Superior temporal gyrus (tissue), 1 donor: ENCODE data around the gene BBC3.

ENCODE experiments used
- DNase-seq: peaks from one replicate; pipeline ENCODE4 v3.0.0-alpha.2; 2016; ENCODE audit errors: extremely low spot score

The BBC3 gene

DNA sequence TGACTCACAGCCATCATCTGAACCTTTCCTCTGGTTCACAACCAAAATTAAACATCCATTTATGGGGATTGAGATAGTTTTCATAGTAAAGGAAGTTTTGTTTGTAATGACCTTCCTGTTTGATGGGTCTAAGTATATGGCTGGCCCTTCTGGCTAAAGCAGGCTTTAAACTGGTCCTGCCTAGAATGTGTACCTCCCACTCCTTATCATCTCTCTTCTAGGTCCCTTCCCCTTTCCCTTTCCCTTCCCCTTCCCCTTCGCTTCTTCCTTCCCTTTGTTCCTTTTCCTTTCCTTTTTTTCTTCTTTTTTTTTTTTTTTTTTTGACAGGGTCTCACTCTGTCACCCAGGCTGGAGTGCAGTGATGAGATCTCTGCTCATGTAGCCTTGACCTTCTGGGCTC lies 35.6 kb downstream of the BBC3 start:
- no peak for DNase-seq

DNA sequence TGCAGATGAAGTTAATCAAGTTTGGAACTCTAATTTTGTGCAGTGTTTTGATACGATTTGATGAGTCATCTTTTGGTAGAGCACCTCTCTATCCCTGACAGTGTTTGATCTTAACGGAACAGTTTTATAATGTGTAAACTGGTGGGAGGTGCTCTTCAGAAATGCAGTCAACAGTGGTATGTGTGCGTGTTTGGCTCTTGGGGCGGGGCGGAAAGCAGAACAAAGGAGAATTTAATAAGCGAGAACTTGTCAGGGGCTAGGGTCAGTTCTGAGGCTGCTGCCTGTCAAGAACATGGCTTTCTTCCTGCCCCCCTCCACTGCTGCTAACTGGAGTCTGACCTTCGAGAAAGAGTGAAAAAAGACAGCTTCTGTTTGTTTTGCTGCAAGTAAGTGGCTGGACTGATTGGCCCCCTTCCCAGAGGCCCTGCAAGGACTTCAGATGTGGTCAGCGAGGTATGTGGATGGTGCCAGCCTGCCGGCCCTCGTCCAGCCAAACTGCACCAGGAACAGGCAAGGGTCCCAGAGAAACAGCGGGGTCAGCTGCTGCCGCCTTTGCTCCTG lies 40.8 kb downstream of the BBC3 start:
- no peak for DNase-seq

DNA sequence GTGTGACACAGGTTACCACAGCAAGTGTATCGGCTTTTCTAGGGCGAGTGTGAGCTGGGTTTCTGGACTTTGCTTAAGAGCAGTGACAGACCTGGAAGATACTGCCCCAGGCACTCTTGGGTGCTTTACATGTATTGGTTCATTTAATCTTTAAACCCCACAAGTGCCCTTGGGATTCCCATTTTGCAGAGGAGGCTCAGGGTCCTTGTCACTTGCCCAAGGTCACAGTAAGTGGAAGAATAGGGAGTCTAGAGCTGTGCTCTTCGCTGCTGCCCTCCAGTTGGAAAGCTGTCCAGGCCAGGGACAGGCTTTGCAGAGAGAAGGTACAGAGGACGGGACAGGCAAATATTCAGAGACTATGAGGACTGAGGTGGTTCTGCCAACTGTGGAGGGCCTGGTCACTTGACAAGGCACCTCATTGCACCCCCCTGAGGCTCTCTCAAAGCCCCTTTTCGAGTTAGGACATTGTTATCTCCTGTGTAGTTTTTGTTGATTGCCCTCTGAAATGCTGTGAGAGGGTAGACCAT lies 42.4 kb downstream of the BBC3 start:
- DNase-seq = no peak

DNA sequence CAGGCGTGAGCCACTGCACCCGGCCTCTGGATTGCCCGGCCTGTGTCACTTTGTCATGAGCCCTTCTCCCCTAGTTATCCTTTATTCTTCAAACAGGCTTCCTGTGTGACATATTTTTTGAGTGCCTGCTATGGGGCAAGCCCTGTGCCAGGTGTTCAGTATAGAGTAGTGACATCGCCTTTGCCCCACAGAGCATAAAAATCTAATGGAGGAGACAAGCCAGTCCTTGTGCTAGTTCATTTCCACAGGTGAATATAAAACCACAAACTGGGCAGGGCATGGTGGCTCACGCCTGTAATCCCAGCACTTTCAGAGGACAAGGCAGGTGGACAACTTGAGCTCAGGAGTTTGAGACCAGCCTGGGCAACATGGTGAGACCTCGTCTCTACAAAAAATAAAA lies 43.2 kb downstream of the BBC3 start:
- DNase-seq = no peak

DNA sequence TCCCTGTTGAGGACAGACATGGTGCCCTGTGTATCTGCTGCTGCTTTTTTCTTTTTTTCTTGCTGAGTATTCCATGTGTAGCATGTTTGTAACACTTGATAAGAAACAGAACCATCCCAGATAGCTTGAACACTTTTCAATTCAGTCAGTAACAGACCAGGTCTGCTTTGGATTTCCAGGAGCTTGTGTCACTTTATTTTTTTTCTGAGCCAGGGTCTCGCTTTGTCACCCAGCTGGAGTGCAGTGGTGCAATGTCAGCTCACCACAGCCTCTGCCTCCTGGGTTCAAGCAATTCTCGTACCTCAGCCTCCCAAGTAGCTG lies 43.7 kb downstream of the BBC3 start:
- no peak for DNase-seq

DNA sequence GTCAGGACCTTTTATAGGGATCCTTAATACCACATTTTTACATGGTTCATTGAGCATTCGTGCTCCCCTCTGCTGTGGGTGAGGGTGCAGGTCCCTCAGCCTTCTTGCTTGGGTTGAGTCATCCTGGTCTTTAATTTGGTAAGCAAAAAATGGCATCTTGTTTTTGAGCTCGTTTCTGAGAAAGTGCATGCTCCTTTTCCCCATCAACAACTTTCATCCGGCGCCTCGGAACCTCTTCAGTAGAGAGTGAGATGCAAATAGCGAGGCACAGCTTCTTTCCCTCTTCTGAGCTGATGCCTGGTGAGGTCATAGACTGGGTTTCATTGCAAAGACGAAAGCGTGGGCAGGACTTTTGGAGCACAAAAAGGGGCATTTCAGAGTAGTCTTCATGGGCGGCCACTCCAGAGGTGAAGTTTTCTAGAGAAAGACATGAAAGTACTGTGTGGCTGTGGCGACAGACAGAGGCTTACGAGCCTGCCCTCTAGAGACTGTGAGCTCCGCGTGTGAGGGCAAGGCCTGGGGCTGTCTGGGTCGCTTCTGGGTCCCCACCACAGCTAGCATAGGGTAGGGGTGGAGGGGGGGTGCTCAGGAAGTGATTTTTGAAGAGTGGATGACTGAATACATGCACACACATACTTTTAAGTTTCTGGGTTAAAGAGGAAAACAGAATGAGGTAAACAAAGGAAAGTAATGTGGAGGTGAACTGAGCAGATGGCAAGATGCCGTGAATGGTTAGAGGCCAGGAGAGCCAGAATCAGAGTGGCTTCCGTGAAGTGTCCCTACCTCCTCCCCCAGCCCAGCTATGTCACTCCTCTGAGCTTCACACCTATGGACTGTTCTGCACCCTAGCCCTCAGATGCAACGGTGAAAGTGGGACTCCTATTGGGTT lies 44.3 kb downstream of the BBC3 start:
- DNase-seq = no peak

DNA sequence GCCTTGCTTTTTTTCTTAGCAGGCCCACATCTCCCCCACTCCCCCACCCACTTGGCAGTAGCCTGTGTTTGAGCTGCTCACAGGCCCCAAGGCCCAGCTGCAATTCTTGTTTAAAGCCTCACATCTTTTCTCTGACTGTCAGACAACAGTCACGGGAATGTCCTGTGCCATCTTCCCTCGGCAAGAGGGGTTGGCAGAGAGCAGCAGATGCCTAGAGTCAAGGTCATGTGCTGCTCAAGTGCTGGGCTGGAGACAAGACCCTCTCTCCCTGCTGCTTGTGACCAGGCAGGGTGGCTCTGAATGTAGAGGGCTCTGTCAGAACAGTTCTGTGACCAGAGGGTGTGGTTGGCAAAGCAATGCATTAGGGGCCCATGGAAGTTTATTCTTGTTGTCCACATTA lies 47.4 kb downstream of the BBC3 start:
- no peak for DNase-seq

DNA sequence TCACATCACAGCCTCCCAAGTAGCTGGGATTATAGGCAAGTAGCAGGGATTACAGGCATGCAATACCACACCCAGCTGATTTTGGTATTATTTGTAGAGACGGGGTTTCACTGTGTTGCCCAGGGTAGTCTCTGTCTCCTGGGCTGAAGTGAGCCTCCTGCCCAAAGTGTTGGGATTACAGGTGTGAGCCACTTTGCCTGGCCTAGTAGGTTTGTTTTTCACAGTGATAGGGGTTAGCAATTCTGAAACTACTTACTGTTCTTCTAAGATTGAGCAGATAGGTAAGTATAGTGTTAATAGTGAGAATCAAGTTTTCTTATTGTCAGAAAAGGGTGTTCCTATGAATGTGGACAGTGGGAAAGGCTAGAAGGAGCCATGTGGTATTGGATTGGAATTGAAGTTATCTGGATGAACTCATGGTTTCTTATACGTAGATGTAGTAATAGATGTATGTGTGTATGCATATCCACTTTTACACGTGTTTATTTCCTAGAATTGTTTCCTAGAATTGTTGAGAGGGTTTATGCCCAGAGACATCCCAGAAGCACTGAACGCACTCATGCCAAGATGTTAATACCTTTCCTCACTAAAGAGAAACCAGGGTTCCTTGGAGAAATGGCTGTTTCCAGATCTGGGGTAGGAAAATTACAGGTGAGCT lies 51.2 kb downstream of the BBC3 start:
- no peak for DNase-seq

DNA sequence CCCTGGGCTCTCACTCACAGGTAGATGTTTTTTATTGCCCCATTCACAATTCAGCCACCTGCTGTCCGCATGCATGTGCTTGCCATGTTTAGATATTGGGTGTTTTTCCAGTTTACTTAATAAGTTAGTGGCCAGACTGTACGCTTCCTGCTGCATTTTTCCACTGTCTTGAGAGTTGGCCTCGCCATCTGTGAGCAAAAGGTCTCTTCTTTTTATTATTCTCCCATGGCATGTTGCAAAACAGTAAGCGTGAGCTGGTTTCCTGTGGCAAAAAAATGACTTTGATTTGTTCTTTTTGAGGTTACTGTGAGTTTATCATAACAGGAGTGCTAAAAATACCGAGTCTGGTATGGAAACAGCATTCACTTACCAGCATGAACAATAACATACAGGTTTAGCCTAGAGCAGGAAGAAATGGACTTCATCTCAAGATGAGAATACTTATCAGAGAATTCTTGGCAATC lies 54.3 kb downstream of the BBC3 start:
- DNase-seq = peak; percentile 40

DNA sequence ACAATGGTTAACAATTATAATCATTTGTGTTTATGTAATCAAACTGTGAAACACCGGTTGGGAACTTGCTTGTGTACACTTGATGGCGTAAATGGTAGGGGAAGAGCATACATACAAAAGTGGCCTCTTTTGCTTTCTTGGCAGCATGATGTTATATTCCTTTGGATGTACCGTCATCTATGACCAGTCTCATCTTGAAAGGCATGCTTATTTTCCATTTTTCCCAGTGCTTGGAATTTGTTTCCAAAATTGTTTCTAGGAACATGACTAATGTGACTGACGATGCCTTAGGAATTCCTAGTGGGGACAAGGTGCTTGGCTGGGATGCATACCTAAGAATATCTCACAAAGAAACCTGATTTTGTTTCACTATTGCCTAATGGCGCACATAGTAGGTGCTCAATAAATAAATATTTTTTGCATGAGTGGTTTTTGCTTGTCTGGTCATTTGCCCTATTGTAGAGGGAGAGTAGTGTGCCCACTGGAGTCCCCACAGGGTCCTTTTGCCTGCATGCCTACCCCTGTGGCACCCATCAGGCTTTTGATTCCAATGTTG lies 54.9 kb downstream of the BBC3 start:
- no peak for DNase-seq

DNA sequence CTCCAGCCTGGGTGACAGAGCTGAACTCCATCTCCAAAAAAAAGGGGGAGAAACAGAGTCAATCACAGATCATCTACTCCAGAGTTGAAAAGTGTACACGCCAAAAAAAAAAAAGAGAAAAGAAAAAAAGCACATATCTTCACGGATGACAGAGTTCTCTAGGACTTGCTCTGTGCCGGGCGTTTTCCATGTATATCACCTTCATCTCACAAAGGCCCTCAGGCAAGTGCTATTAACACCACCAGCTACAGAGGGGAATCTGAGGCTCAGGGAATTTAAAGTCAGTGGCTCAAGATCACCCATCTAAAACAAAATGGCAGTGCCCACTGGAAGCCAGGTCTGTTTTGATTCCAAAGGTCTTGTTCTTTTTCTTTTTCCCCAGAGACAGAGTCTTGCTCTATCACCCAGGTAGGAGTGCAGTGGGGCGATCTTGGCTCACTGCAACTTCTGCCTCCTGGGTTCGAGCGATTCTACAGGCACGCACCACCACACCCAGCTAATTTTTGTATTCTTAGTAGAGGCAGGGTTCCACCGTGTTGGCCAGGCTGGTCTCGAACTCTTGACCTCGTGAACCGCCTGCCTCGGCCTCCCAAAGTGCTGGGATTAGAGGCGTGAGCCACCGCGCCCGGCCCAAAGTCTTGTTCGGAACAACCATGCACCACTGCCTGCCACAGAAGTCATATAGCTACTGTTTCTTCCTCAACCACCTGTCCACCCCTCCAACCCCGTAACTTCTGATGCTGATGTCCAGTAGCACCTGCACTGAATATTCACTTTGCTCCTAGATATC lies 58.1 kb downstream of the BBC3 start:
- DNase-seq = no peak
